NCI-H748 (cell line): Measurements from ENCODE around the gene PLAU.
"Not testable (repeated sequence)": the region's sequence is repeated elsewhere in the genome, so short reads cannot be mapped to it uniquely, and the experiment has no call there.

Experiments used
- DNase-seq: peaks from one replicate; lab custom pipeline; 2025; ENCODE audit not compliant: unreplicated experiment; lab: John Stamatoyannopoulos, UW

PLAU gene

DNA sequence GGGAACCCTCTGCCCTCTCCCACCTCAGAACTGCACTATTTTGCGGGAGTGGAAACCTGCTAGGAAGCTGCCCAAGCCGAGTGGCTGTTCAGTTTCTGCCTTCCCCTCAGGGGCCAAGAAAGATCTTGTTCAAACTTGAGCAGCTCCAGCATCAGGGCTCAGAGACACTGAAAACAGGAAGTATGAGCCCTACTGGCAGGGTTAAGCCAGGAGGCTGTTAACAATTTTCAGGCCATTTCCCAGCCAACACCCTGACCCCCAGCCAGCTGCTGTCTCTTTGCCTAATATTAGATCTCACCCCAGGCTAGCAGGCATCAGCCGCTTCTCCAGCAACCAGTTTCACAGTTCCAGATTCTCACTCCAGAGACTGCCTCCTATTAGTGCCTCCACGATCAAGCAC, 9.2 kb downstream of the PLAU start:
- no peak for DNase-seq

DNA sequence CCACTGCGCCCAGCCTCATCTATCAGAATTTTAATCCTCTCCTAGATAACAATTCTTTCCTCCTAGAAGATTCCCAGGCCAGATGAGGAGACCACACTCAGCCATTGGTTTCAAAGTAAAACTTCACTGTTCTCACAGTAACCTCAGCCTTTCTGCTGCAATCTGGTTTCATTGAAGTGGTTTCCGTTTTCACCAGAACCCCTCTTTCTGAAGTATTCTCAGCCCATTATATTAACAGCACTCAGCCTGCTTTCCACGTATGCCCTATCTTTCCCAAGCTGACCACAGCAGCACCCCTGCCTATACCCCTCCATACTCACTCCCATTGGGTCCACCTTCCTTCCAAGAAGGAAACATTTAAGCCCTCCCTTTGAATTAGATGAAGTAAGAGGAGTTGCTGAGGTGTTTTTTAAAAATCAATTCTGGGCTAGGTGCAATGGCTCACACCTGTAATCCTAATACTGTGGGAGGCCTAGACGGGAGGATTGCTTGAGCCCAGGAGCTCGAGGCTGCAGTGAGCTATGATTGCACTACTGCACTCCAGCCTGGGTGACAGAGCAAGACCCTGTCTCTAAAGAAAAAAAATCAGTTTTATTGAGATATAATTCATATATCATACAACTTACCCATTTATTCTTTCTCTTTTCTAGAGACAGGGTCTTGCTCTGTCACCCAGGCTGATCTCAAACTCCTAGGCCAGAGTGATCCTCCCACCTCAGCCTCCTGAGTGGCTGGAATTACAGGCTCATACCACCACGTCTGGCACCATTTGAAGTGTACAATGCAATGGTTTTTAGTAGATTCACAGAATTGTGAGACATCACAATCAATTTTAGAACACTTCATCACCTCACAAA, 11.3 kb downstream of the PLAU start:
- no peak for DNase-seq

GRCh38 chr10:73922864-73923133, 11.9 kb downstream of the PLAU start:
- no peak for DNase-seq

DNA sequence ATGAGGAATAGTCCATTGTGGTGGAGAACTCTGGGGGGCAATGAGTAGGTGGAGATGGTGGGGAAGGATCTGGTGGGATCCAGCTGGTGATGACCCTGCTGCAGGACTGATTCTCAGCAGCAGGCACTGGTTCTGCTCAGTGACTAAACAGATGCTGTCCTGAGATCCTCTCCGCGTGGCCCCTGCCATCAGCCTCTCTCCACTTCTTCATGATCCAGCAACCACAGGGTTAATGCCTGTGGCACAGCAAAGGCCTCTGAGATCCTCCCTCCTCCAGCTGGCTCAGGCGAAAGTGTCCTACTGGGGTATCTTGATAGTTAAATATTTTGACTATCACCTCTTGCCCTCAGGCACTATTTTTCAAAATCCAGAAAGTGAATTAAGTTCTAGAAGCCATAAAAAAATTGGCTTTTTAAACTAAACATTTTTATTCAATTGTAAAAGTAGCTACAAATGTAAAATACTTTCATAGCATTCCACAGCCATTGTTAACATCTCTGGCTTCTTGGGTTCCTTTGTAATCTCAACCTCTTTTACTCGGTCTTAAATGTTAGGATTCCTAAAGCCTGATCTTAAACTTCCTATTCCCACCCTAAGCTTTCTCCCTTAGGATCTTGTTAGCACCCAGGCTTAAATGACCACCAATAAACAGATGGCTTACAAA, 13.1 kb downstream of the PLAU start:
- no peak for DNase-seq

- DNase-seq, result no peak
Observed at GRCh38 chr10:73924935-73925334, 14.0 kb downstream of the PLAU start.

DNA sequence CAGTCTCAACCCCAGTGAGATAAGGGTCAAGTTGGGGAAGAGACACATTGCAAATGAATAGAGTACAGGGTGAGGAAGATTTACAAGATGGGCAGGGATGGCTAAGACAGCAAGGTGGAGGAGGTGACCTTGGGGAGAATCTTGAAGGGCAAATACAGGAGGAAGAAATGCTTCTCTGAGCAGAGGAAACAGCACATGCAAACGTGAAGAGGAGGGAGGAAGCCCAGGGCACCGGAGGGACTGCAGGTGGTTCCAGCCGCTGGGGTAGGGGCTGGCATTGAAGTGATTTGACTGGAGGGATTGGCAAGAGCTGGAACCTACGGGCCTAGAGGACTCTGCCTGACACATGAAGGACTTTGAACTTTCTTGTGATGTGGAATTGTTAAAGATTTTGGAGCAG, 14.6 kb downstream of the PLAU start:
- DNase-seq, result no peak

DNA sequence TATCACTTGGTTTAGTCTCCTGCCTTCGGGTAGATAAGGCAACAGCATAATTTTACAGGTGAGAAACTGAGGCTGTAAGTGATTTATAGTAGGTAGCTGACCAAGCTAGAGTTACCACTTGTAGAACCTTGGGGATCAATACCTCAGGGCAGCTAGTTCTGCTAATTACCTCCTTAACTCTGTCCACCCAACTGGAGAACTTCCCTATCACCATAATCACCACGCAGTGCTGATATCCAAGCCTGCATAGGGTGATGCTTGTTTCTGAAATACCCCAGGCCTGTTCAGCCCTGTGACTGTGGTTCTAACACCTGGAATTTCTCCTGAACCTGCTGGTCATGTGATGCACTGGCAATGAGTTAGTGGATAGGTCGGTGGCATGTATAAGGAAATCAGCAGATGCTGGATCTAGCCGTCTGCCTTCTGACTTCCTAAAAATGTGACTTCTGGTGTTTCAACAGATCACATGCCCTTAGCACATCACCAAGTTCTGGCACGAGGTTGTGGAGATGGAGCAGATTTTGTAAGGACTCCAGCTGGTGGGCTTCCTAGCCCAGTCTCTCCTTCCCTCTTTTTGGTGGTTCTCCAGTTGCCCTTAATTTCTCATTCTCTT, 15.3 kb downstream of the PLAU start:
- no peak for DNase-seq

DNA sequence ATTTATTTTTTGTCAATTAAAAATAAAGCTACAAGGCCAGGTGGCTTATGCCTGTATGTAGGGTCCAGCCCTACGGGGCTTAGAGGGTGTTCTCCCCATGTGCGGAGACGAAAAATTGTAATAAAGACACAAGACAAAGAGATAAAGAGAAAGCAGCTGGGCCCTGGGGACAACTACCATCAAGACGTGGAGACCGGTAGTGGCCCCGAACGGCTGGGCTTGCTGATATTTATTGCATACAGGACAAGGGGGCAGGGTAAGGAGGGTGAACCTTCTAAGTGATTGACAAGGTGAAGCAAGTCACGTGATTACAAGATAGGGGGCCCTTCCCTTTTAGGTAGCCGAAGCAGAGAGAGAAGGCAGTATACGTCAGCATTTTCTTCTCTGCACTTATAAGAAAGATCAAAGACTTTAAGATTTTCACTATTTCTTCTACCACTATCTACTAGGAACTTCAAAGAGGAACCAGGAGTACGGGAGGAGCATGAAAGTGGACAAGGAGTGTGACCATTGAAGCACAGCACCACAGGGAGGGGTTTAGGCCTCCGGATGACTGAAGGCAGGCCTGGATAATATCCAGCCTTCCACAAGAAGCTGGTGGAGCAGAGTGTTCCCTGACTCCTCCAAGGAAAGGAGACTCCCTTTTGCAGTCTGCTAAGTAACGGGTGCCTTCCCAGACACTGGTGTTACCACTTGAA, 19.8 kb downstream of the PLAU start:
- not testable (repeated sequence) for DNase-seq

- DNase-seq, result no peak
Observed at GRCh38 chr10:73931767-73932619, 21.1 kb downstream of the PLAU start.

GRCh38 chr10:73932620-73933112, 21.7 kb downstream of the PLAU start:
- DNase-seq, result no peak

- no peak for DNase-seq
Observed at GRCh38 chr10:73934074-73934473, 23.1 kb downstream of the PLAU start.

DNA sequence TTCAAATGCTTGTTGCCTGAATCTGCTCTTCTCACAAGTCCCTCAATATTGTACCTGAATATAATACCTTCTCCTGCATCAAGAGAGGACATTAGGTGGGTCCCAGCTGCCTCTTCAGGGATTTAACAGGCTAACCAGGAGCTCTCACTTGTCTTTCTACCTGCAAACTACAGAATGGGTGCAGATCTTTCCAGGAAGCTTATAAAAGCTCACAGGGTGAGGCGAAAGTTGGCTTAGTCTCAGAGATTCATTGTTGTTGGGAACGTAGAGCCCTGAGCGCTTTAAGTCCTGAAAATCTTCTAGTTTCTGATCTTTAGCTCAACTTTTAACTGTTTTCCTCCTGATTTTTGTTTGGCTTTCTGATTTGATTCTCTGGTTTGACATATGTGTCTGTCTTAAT, 25.0 kb downstream of the PLAU start:
- DNase-seq, result no peak

DNA sequence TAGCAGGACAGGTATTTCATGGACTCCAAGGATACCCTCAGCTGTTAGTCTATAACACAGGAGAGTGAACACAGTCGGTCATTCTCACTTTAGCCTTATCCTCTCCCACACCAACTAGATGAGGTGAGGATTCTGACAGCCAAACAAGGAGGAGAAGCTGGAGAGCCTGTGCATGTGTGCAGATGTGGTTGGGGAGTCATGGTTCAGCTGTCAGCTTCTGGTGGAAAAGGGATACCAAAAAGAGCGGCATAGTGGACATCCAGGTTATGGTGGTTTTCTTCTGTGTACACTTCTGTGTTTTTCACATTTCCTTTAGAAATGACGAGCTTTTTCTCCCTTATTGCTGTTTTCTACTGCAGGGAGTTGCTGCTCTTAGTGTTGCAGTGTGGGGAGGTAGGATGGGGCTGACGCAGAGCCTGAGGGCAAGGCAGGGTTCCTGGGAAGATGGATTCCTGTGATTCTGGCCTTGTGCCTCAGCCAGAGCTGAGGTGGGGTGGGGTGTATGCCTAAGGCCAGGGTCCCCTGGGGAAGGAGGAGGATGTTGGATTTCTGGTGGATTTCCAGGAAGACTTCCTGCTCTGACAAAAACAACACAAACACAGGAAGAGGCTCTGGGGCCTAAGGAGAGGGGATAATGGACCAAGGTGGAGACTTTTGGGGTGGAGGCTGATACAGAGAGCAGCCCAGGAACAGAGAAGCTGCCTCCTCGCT, 26.6 kb downstream of the PLAU start:
- DNase-seq, result no peak

DNA sequence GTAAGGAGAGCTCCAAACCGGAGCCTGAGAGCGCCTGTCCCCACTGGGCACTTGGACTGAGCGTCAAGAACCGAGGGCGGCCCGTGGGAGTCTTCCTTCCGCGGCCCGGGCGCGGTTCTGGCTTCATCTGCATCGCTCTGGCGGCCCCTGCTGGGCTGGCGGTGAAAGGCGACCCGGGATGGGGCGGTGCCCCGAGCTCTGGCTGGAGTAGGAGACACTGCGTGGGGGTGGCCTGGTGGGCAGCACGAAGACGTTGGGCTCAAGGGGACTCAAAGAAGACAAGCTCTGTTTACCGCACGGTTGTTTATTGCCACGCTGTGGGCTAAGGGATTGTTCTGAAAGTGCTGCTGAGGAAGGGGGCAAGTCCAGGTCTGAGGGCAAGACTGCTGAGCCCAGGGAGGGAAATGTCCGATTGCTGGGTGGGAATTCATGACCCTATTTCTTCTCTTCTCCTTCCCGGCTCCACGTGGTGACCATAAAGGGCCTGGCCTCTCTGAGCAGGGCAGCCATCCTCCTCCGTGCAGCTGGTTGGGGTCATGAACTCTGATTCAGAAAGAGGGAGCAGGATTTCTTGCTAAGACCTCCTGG, 29.8 kb downstream of the PLAU start:
- no peak for DNase-seq

- no peak for DNase-seq
Observed at GRCh38 chr10:73941300-73941699, 30.4 kb downstream of the PLAU start.

DNA sequence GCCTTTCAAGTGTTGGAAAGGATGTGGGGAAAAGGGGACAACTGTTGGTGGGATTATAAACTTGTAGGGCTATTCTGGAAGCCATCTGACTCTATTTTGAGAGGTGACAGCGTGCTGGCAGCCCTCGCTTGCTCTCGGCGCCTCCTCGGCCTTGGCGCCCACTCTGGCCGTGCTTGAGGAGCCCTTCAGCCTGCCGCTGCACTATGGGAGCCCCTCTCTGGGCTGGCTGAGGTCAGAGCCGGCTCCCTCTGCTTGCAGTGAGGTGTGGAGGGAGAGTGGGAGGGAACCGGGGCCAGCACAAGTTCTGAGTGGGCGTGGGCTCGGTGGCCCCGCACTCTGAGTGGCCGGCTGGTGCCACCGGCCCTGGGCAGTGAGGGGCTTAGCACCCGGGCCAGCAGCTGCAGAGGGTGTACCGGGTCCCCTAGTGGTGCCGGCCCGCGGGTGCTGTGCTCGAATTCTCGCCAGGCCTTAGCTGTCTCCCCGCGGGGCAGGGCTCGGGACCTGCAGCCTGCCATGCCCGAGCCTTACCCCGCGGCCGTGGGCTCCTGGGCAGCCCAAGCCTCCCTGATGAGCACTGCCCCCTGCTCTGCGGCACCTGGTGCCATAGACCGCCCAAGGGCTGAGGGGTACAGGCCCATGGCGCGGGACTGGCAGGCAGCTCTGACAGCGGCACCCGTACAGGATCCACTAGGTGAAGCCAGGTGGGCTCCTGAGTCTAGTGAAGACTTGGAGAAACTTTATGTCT, 33.6 kb downstream of the PLAU start:
- no peak for DNase-seq

DNA sequence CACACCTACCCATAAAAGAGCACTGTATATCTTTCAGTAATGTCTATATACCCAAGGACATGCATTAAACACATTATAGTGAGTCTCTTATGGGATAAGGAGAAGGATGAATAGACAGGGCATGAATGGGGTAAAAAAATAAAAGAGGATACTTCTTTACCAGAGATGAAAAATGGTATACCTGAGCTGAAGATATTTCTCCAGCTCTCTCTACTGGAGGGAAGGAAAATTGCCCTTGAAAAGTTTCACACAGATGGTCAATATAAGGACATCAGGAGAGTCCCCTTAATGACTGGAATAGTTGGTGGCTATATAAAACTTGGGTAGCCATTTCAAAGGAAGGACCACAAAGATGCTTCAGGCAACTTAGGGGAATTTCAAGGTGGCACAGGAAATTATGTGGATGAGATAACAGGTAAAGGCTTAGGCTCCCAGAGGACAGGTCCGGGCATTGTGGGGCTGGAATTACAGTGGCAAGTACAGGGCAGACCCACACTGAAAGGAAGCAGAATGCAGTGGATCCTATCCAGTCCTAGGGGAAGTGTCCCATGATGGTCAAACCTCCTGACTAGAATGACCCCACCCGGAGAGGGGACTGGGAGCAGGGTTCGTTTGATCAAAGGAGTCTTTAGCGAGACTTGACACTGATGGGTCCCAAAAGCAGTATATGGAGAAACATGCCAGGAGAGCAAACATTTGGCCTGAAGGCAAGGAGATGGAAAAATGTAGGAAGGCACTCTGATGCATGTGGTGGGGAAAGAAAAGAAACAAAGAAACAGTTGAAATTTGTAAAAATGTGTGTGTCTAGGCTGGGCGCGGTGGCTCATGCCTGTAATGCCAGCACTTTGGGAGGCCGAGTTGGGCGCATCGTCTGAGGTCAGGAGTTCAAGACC, 35.6 kb downstream of the PLAU start:
- no peak for DNase-seq
